ENCODE results near the gene HTR1B.

The HTR1B gene

GRCh38 chr6:77470983-77471382 is 7.7 kb upstream of the HTR1B start:
- Histone ChIP-seq H3K27ac (no peak overlapping the region), H3K4me3 (ENCODE audit: low read depth, low read length) (no peak overlapping the region), H2AFZ (no peak overlapping the region), H3K9ac (no peak overlapping the region), H3K27me3 (ENCODE audit: control insufficient read depth, insufficient read depth, low read length) (no peaks in the 10 kb centered on the region), H3K4me2 (ENCODE audit: low read length) (no peak overlapping the region), H3K9me3 (ENCODE audit: control insufficient read depth, low read length) (no peaks in the 10 kb centered on the region), H3K79me2 (no peaks in the 10 kb centered on the region), H3K36me3 (ENCODE audit: control insufficient read depth, insufficient read depth, low read length) (no peaks in the 10 kb centered on the region), H3K4me1 (no peaks in the 10 kb centered on the region)
- no peak for TF ChIP-seq CTCF (IDR thresholded peaks at IDR 0.05)

- no peaks in the 10 kb centered on the region for H3K79me2 ChIP-seq
- peaks cover under 1% of the 10 kb centered on the region for H3K27me3 ChIP-seq (ENCODE audit: control insufficient read depth, insufficient read depth, low read length)
- H3K4me2 ChIP-seq (ENCODE audit: low read length) = no peak overlapping the region
- no peak overlapping the region for H3K4me3 ChIP-seq (ENCODE audit: low read depth, low read length)
- H3K36me3 ChIP-seq (ENCODE audit: control insufficient read depth, insufficient read depth, low read length) = no peaks in the 10 kb centered on the region
- no peaks in the 10 kb centered on the region for H3K9me3 ChIP-seq (ENCODE audit: control insufficient read depth, low read length)
- H3K27ac ChIP-seq = no peak overlapping the region
- H2AFZ ChIP-seq = no peak overlapping the region
- H3K9ac ChIP-seq = no peak overlapping the region
- no peak for TF ChIP-seq CTCF (IDR thresholded peaks at IDR 0.05)
- no peaks in the 10 kb centered on the region for H3K4me1 ChIP-seq
These were observed 5.6 kb upstream of the HTR1B start for GRCh38 chr6:77468939-77469338.

- H3K4me1 ChIP-seq = peaks cover 3% of the 10 kb centered on the region
- no peak overlapping the region for H3K9ac ChIP-seq
- H3K27me3 ChIP-seq (ENCODE audit: control insufficient read depth, insufficient read depth, low read length) = peaks cover 2% of the 10 kb centered on the region
- H3K36me3 ChIP-seq (ENCODE audit: control insufficient read depth, insufficient read depth, low read length) = no peaks in the 10 kb centered on the region
- no peak for TF ChIP-seq CTCF (IDR thresholded peaks at IDR 0.05)
- H3K79me2 ChIP-seq = no peaks in the 10 kb centered on the region
- no peak overlapping the region for H3K27ac ChIP-seq
- H3K4me3 ChIP-seq (ENCODE audit: low read depth, low read length) = peak overlapping the region; percentile 60
- H3K4me2 ChIP-seq (ENCODE audit: low read length) = peak overlapping the region; percentile 84
- H2AFZ ChIP-seq = peak overlapping the region; percentile 65
- H3K9me3 ChIP-seq (ENCODE audit: control insufficient read depth, low read length) = no peaks in the 10 kb centered on the region
These were observed 3.5 kb upstream of the HTR1B start for GRCh38 chr6:77466451-77467437.

- Histone ChIP-seq H3K4me1 (peaks cover 3% of the 10 kb centered on the region), H3K27ac (no peak overlapping the region), H3K9me3 (ENCODE audit: control insufficient read depth, low read length) (no peaks in the 10 kb centered on the region), H3K4me2 (ENCODE audit: low read length) (peak overlapping the region; percentile 84), H3K79me2 (no peaks in the 10 kb centered on the region), H3K9ac (no peak overlapping the region), H3K36me3 (ENCODE audit: control insufficient read depth, insufficient read depth, low read length) (no peaks in the 10 kb centered on the region), H3K27me3 (ENCODE audit: control insufficient read depth, insufficient read depth, low read length) (peaks cover 2% of the 10 kb centered on the region), H2AFZ (peak overlapping the region; percentile 65), H3K4me3 (ENCODE audit: low read depth, low read length) (peak overlapping the region; percentile 60)
- peak; percentile 25 for TF ChIP-seq CTCF (IDR thresholded peaks at IDR 0.05)
These were observed 2.8 kb upstream of the HTR1B start for GRCh38 chr6:77466055-77466450.
